ENCODE results near the gene HIVEP1. TPM values are rescaled to one million over a fixed set of nuclear protein-coding genes. Genes with fewer than 3 reads are reported as not detected.

HIVEP1 gene
- total RNA-seq, 1 donor, result 21.8 TPM

DNA sequence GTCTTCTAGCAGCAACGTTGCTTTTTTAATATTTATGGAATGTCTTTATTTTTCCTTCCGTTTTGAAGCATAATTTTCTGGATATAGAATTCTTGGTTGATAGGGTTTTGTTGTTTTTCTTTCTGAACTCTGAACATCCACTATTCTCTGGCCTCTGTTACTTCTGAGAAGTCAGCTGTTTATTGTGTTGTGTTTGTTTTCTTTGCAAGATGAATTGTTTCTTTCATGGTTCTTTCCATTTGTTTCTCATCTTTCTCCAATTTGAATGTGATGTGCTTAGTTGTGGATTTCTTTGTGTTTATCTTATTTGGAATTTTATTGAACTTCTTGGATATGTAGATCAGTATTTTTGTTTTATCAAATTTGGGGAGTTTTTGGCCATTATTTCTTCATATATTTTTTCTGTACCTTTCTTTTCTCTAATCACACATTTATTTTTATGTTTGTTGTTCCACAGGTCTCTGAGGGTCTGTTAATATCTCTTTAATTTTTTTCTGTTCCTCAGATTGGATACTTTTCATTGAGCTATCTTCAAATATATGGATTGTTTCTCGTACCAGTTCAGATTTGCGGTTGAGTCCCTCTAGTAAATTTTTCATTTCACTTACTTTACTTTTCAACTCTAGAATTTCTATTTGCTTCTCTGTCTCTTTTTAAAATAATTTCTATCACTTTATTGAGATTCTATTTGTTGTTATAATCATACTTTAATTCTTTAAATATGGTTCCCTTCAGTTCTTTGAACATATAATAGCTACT, 18.0 kb downstream of the HIVEP1 start:
- H3K4me3 ChIP-seq (ENCODE audit: low read depth, low read length), result no peak overlapping the region
- TF ChIP-seq, protein P1, sequence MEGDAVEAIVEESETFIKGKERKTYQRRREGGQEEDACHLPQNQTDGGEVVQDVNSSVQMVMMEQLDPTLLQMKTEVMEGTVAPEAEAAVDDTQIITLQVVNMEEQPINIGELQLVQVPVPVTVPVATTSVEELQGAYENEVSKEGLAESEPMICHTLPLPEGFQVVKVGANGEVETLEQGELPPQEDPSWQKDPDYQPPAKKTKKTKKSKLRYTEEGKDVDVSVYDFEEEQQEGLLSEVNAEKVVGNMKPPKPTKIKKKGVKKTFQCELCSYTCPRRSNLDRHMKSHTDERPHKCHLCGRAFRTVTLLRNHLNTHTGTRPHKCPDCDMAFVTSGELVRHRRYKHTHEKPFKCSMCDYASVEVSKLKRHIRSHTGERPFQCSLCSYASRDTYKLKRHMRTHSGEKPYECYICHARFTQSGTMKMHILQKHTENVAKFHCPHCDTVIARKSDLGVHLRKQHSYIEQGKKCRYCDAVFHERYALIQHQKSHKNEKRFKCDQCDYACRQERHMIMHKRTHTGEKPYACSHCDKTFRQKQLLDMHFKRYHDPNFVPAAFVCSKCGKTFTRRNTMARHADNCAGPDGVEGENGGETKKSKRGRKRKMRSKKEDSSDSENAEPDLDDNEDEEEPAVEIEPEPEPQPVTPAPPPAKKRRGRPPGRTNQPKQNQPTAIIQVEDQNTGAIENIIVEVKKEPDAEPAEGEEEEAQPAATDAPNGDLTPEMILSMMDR (IDR thresholded peaks at IDR 0.05; ENCODE audit: insufficient read depth, low read length), result no peak
- DNase-seq (ENCODE audit: low read depth), result no peak

DNA sequence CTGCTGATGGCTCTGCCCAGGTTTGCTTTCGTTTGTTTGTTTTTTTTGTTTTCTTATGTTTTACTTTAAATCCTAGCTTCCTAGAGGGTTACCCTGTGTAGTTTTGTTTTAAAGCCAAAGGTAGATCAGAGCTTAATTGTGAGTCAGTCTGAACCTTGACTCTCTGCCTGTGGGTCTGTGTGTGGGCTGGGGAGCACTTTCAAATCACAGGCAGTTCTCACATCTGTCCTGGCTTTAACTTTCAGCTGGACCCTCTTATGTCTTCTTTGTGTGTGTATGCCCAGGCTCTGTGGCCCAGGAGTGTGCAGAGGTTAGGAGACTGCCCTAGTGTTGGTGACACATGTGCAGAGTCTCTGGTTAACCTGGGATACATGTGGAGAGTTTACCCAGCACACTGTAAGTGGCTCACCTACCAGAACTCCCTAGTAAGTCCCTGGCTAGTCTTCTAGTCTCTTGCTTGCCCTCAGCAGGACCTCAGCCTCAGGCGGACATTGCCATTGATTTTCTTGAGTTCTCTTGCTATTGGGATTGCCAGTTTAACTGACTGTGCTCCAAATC, 19.0 kb downstream of the HIVEP1 start:
- no peak overlapping the region for H3K4me3 ChIP-seq (ENCODE audit: low read depth, low read length)
- TF ChIP-seq, protein P1 (IDR thresholded peaks at IDR 0.05; ENCODE audit: insufficient read depth, low read length), result no peak
- no peak for DNase-seq (ENCODE audit: low read depth)

DNA sequence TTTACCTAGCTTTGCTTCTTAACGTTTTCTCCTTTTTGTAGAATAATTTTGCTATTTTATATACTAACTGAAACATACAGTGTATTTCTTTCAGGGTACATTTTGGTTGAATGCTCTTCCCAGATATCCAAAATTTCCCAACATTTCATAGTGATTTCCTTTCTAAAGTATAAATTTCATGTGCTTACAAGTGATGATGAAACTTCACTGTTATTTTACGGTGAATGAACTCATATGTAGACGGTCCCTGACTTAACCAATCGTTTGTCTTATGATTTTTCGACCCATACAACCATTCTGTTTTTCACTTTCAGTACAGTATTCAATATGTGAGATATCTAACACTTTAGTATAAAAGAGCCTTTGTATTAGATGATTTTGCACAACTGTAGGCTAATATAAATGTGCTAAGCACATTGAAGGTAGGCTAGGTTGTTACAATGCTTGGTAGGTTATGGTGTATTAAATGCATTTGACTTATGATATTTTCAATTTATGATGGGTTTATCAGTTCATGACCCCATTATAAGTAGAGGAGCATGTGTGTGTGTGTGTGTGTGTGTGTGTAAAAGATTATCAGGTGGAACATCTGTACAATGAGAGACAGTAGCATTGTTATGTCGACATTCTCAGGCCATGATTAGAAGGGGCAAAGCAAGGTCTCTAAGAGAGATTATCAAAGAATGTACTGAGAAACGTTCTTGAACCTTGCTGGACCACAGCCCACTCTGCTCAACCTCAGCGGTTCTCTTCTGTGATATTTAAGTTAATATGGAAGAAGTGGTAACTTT, 20.9 kb downstream of the HIVEP1 start:
- TF ChIP-seq, protein P1 (IDR thresholded peaks at IDR 0.05; ENCODE audit: insufficient read depth, low read length), result no peak
- peak; percentile 34 for DNase-seq (ENCODE audit: low read depth)
- no peak overlapping the region for H3K4me3 ChIP-seq (ENCODE audit: low read depth, low read length)

DNA sequence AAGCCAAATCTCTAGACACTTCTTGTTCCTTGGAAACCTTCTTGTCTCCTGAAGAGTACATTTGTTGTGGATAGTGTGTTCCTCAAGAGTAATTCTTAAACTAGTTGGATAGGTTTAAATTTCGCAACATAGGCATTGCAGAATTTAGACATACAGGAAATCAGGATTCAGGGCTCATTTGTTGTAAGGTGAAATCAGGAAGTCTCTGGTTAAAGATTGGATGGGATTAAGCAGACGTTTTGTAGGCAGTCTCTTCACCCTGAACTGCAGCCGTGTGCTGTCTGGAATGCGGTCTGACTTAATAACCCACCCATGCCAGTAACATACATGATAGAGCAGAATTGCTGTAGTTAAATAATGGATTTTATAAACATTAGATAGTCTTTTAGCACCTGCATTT, 21.7 kb downstream of the HIVEP1 start:
- no peak overlapping the region for H3K4me3 ChIP-seq (ENCODE audit: low read depth, low read length)
- peak; percentile 74 for DNase-seq (ENCODE audit: low read depth)
- TF ChIP-seq, protein P1 (IDR thresholded peaks at IDR 0.05; ENCODE audit: insufficient read depth, low read length), result no peak

DNA sequence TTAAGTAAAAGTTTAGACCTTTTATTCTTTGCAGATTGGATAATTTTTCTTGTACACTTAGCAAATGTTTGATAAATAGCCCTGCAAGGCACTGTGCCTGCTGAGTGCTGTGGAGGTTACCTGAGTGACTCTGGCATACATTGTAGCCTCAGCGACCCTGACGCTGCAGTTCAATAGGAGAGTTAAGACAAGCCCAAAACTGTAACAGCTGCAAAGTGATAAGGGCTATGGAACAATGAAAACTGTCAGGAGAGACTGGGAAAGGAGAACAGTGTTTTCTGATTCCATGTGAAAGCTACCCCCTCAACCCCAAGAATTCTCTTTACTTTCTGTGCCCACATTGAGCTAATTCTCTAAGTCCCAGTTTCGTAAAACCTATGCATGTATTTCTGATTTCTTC, 22.2 kb downstream of the HIVEP1 start:
- no peak for DNase-seq (ENCODE audit: low read depth)
- TF ChIP-seq, protein P1 (IDR thresholded peaks at IDR 0.05; ENCODE audit: insufficient read depth, low read length), result no peak

DNA sequence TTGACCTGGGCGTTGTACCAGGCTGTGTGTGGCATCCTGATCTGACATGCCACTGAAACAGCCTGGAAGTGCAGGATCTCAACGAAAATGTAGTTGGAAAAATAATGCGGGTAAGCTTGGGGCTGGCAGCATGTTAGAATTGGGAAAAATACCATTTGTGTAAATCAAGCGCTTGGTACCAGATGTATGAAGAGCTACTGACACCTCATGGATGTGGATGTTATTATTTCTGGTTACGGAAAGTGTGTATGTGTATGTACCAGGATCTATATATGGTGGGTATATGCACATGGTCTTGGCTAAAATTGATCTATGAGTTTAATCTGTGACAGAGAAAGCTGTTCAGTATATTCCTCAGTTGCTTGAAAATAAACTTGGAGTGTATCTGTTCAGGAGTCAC, 22.7 kb downstream of the HIVEP1 start:
- TF ChIP-seq, protein P1 (IDR thresholded peaks at IDR 0.05; ENCODE audit: insufficient read depth, low read length), result no peak
- peak; percentile 23 for DNase-seq (ENCODE audit: low read depth)
- H3K4me3 ChIP-seq (ENCODE audit: low read depth, low read length), result no peak overlapping the region

More for the DNA sequence above, 22.2 kb downstream of the HIVEP1 start:
- no peak overlapping the region for H3K4me3 ChIP-seq (ENCODE audit: low read depth, low read length)
